OCI-LY3 (cell line): Measurements from ENCODE around the gene OSTM1.

Experiments
- H2AFZ ChIP-seq: fragments of 200-600, 300-600 bp; shearing (Covaris generic); 2 replicates; pipeline ENCODE4 v1.6.0; 2014; ENCODE audit warnings: antibody characterized with exemption, low read depth, low read length
- H3K27ac ChIP-seq: fragments of 200-600, 300-600 bp; sonication (generic); 2 replicates; pipeline ENCODE4 v1.5.1; 2014; ENCODE audit warnings: mild to moderate bottlenecking, low read length, moderate library complexity, mixed read lengths
- H3K27me3 ChIP-seq: fragments of 200-600, 300-600 bp; sonication (generic); 2 replicates; pipeline ENCODE4 v1.6.1; 2014; ENCODE audit warnings: low read depth, low read length, mixed read lengths
- H3K36me3 ChIP-seq: fragments of 200-600, 300-600 bp; sonication (generic); replicated peaks from 2 replicates; pipeline ENCODE3; 2014; ENCODE audit warnings: low read depth, low read length, mixed read lengths
- H3K4me1 ChIP-seq: fragments of 300-600, 200-600 bp; sonication (generic); 2 replicates; pipeline ENCODE4 v1.6.1; 2014; ENCODE audit warnings: low read length, mixed read lengths
- H3K4me2 ChIP-seq: fragments of 200-600, 300-600 bp; sonication (generic); 2 replicates; pipeline ENCODE4 v1.6.1; 2014; ENCODE audit warnings: low read length, mixed read lengths
- H3K4me3 ChIP-seq: fragments of 300-600, 200-600 bp; sonication (generic); 2 replicates; pipeline ENCODE4 v1.5.1; 2014; ENCODE audit warnings: antibody characterized with exemption, mild to moderate bottlenecking, low read length, moderate library complexity
- H3K79me2 ChIP-seq: fragments of 300-600, 200-600 bp; shearing (Covaris generic); 2 replicates; pipeline ENCODE4 v1.6.1; 2014; ENCODE audit warnings: mild to moderate bottlenecking, low read length, mixed read lengths
- H3K9ac ChIP-seq: fragments of 300-600, 200-600 bp; shearing (Covaris generic); 2 replicates; pipeline ENCODE4 v1.6.0; 2014; ENCODE audit warnings: mild to moderate bottlenecking, low read length, moderate library complexity
- H3K9me3 ChIP-seq: fragments of 200-600, 300-600 bp; shearing (Covaris generic); 2 replicates; pipeline ENCODE4 v1.6.1; 2014; ENCODE audit warnings: low read length, mixed read lengths; ENCODE audit not compliant: insufficient read depth
- H4K20me1 ChIP-seq: fragments of 200-600, 300-600 bp; sonication (generic); 2 replicates; pipeline ENCODE4 v1.6.1; 2016; ENCODE audit warnings: low read length, mixed read lengths; ENCODE audit not compliant: insufficient read depth
- CTCF ChIP-seq: fragments of 200-600, 300-600 bp; sonication (generic); IDR thresholded peaks from 2 replicates; pipeline ENCODE4 v1.5.1; 2014; ENCODE audit warnings: antibody characterized with exemption, low read length, low read depth
- EZH2phosphoT487 ChIP-seq: fragments of 200-600 bp; shearing (Covaris generic); IDR thresholded peaks from 2 replicates; pipeline ENCODE4 v1.6.1; 2018; ENCODE audit warnings: antibody characterized with exemption, mixed run types, low read depth

Gene OSTM1

DNA sequence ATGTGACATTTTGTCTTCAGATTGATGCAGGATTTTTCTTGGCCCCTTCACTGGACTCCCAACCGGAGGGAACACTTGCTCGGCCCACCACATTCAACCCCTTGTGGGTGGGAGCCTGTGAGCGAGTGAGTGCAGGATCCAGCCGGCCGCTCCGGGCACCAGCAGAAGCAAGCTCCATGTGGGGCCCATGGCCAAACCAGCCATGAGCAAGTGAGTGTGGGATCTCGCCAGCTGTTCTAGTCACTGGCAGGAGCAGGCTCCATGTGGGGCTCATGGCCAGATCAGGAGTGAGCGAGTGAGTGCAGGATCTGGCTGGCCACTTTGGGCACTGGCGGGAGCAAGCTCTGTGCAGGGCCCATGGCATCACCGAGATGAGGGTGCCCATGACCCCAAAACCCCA lies 42.6 kb downstream of the OSTM1 start:
- Histone ChIP-seq H3K4me2 (no peak overlapping the region), H4K20me1 (no peaks in the 10 kb centered on the region), H3K9ac (no peak overlapping the region), H3K27me3 (no peaks in the 10 kb centered on the region), H3K79me2 (no peaks in the 10 kb centered on the region), H3K4me1 (peaks cover 13% of the 10 kb centered on the region), H3K27ac (no peak overlapping the region), H3K36me3 (no peaks in the 10 kb centered on the region), H3K9me3 (no peaks in the 10 kb centered on the region), H3K4me3 (no peak overlapping the region), H2AFZ (no peak overlapping the region)
- TF ChIP-seq CTCF (no peak), EZH2phosphoT487 (no peak)

DNA sequence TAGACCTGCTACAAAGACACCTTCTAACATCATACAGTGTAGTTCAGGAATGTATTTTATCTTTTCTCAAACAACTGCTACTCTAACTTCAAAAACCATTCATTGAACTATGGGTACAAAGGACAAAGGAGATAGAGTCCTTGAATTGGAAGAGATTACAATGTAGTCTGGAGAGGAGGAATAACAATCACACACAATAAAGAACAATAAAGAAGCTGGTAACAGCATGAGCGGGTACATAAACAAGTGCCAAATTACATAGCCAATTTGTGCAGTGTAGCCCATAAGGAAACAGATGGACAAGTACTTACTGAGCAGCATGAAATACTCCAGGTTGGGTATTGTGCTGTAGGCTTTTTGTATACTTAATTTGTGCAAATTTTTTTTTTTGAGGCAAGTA lies 44.3 kb downstream of the OSTM1 start:
- Histone ChIP-seq H3K79me2 (no peaks in the 10 kb centered on the region), H3K9ac (no peak overlapping the region), H3K27me3 (no peaks in the 10 kb centered on the region), H3K27ac (no peak overlapping the region), H4K20me1 (no peaks in the 10 kb centered on the region), H3K9me3 (no peaks in the 10 kb centered on the region), H3K4me2 (no peak overlapping the region), H3K4me1 (no peaks in the 10 kb centered on the region), H3K36me3 (no peaks in the 10 kb centered on the region), H2AFZ (no peak overlapping the region), H3K4me3 (no peak overlapping the region)
- TF ChIP-seq CTCF (no peak), EZH2phosphoT487 (no peak)

- Histone ChIP-seq H3K9me3 (no peaks in the 10 kb centered on the region), H3K79me2 (no peaks in the 10 kb centered on the region), H3K36me3 (no peaks in the 10 kb centered on the region), H3K27me3 (no peaks in the 10 kb centered on the region), H2AFZ (no peak overlapping the region), H3K4me2 (no peak overlapping the region), H4K20me1 (no peaks in the 10 kb centered on the region), H3K4me1 (no peaks in the 10 kb centered on the region), H3K9ac (no peak overlapping the region), H3K4me3 (no peak overlapping the region), H3K27ac (no peak overlapping the region)
- TF ChIP-seq CTCF (no peak), EZH2phosphoT487 (no peak)
Measured at GRCh38 chr6:108029226-108029921, 45.2 kb downstream of the OSTM1 start.

- TF ChIP-seq CTCF = no peak
- no peak for TF ChIP-seq EZH2phosphoT487
- no peak overlapping the region for H3K4me2 ChIP-seq
- H3K4me1 ChIP-seq = no peaks in the 10 kb centered on the region
- H2AFZ ChIP-seq = no peak overlapping the region
- H3K27ac ChIP-seq = no peak overlapping the region
- H3K9me3 ChIP-seq = no peaks in the 10 kb centered on the region
- H3K79me2 ChIP-seq = no peaks in the 10 kb centered on the region
- H4K20me1 ChIP-seq = no peaks in the 10 kb centered on the region
- no peak overlapping the region for H3K4me3 ChIP-seq
- H3K27me3 ChIP-seq = no peaks in the 10 kb centered on the region
- H3K36me3 ChIP-seq = no peaks in the 10 kb centered on the region
- no peak overlapping the region for H3K9ac ChIP-seq
Measured at GRCh38 chr6:108027594-108027993, 46.9 kb downstream of the OSTM1 start.
